Motor neuron (in vitro differentiated cells): ENCODE data around the gene ZNF787. TPM values are rescaled to one million over a fixed set of nuclear protein-coding genes. Genes with fewer than 3 reads are reported as not detected.

Experiments
- ATAC-seq, 8 experiments: fragments of 200-7000 bp; cut with Tn5 transposase; replicated peaks in 6 of 8; 2 replicates each; pipeline ENCODE4 v1.8.0; 2021; ENCODE audit warnings: mild to moderate bottlenecking in 8 of 8, moderate library complexity in 8 of 8
- H3K27ac ChIP-seq, 2 donors: fragments of 250-450 bp; sonication (Bioruptor Pico); 2 replicates each; pipeline ENCODE4 v1.9.0; 2021; ENCODE audit warnings: antibody characterized with exemption in 2 of 2, mild to moderate bottlenecking in 2 of 2, moderate library complexity in 1 of 2
- H3K4me1 ChIP-seq, 2 donors: fragments of 250-450 bp; sonication (Bioruptor Pico); replicated peaks in 1 of 2; 2 replicates each; pipeline ENCODE4 v1.6.1; 2021; ENCODE audit warnings: antibody characterized with exemption in 2 of 2, mild to moderate bottlenecking in 2 of 2, moderate library complexity in 1 of 2
- H3K4me3 ChIP-seq, 5 donors: fragments of 250-450 bp; sonication (Bioruptor Pico); 2 replicates each; pipeline ENCODE4 v1.9.0; 2021; ENCODE audit warnings: antibody characterized with exemption in 5 of 5, mild to moderate bottlenecking in 5 of 5, moderate library complexity in 4 of 5
- WGBS, 10 experiments: fragments of 450-650 bp; shearing (Covaris generic); methylation state at CpG; one replicate each; pipeline ENCODE4 v1.0.0; 2022; 5-methylcytosine and 5-hydroxymethylcytosine counted together
- in situ Hi-C, 9 experiments: fragments of 400-800 bp; cut with MboI; loops; one replicate each; pipeline ENCODE4 v1.15.0; 2021; ENCODE audit warnings: low sequenced_read_pairs in 9 of 9, low pct_unique_long_range_greater_than_20kb in 2 of 9; ENCODE audit not compliant: unreplicated experiment in 9 of 9
- total RNA-seq, 8 experiments: library from RNA; unstranded; fragments of 300-600 nt; gene quantifications; 2 replicates each; pipeline versions ENCODE4 v1.2.3 to v1.2.4, GENCODE V29; 2022

The ZNF787 gene
- total RNA-seq, 8 experiments from 2014 or later, result 15.2 to 22.3 (median 17.5) TPM

DNA sequence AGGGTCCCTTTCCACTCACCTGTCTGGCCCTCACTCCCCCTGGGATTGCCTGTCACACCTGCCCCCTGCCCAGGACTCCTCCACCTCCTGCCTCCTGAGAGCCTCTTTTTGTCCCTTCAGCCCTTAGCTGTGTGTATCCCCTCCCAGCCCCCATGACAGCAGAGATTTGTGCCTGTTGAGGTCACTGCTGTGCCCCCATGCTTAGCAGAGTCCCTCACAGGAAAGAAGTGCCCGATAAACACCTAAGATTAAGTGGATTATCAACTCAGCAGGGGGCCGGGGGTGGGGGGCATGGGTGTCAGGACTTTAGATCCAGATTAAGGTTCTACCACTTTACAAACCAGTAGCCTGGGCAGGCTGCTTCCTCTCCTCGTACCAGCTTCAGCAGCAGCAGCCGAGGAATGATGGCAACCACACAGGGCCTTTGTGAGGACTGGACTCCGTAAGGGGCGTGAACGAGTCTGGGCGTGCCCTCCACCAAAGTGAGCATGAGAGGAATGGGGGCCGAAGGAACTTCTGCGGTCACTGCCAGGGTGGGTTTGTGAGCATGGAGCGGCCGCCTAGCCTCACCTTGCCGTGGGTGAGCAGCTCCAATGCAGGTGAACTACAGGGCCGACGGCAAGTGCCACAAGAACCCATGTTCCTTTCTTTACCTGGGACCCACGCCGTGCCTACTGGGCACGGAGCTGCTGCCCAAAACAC is 36.1 kb downstream of the ZNF787 start:
- no peak overlapping the region for H3K27ac ChIP-seq
- H3K4me3 ChIP-seq, result no peak overlapping the region
- in situ Hi-C loops, result loop anchor here in 1 of 9 experiments (25.0 kb wide), 1 partner anchor 227 kb away; the partner anchor contains the start of gene ZSCAN5A
- ATAC-seq, result peak in 3 of 8 experiments; percentile 10 to 38 (median 29)
- 21 to 84% methylated on average over 2 to 5 of the region's 18 CpGs; no CpG with 5 or more reads in 8 of the 10 experiments for WGBS, 10 experiments
- peaks cover 3% of the 10 kb centered on the region in 2 donors for H3K4me1 ChIP-seq

DNA sequence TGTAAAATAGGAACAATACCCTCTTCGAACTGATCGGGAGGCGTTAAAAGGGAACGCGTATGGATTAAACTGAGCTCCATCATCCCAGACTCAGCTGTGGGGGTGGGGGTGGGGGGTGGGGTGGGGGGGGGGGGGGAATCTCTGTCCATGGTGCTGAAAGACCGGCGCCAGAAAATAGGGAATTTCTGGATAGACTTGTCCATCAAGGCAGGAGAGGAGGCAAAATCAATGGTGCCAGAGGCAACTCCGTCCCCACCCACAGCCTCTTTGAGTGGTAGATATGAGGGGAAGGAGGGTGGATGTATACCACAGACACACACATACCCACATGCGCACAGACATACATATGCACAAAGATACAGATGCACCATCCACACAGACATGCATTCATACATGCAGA is 37.4 kb downstream of the ZNF787 start:
- in situ Hi-C loops, result loop anchor here in 1 of 9 experiments (25.0 kb wide), 1 partner anchor 229 kb away; the partner anchor contains the start of gene ZSCAN5A
- H3K4me3 ChIP-seq, result no peak overlapping the region
- no peak overlapping the region for H3K27ac ChIP-seq
- WGBS, 10 experiments, result 64 to 80% (median 71%) methylated on average over 2 to 6 of the region's 9 CpGs; no CpG with 5 or more reads in 7 of the 10 experiments
- peak in 1 of 8 experiments; percentile 35 for ATAC-seq
- peaks cover 3% of the 10 kb centered on the region in 2 donors for H3K4me1 ChIP-seq

DNA sequence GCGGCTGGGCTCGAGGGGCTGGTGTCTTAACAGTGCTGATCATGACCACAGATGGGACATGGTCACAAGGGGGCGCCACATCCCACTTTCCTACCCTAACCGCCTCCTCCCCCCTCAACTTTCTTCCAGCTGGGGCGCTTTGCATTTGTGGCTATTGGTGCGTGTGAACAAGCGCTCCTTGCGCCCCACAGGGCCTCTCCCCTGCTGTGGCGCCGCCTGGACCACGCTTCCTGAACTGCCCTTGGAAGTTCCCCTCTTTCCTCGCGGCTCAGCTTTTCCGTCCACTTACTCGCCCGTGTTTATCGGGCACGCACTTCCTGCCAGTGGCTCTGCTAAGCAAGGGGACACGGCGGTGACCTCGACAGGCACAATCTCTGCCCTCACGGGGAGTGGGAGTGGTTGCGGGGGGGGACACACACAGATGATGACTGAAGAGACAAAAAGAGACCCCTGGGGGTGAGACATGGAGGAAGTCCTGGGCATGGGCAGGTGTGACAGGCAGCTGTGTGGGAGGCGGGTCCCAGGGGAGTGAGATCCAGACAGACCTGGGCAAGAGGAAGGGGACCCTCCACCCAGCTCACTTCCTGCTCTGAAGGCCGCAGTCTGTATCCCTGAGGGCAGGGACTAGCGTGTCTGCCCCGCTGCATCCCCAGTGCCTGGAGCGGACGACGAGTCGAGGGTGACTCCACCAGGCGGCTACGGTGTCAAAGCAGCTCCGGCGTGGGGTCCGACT is 40.3 kb downstream of the ZNF787 start:
- in situ Hi-C loops, result loop anchor here in 1 of 9 experiments (25.0 kb wide), 1 partner anchor 231 kb away; the partner anchor contains the start of gene ZSCAN5A
- 0 to 17% (median 9%) methylated on average over 1 to 16 of the region's 36 CpGs; no CpG with 5 or more reads in 5 of the 10 experiments for WGBS, 10 experiments
- H3K27ac ChIP-seq, result no peak overlapping the region

GRCh38 chr19:56079609-56080008 is 41.5 kb downstream of the ZNF787 start:
- H3K4me3 ChIP-seq, result no peak overlapping the region
- WGBS, 10 experiments, result 18 to 80% (median 50%) methylated on average over 1 to 3 of the region's 7 CpGs; no CpG with 5 or more reads in 5 of the 10 experiments
- H3K27ac ChIP-seq, result no peak overlapping the region
- in situ Hi-C loops, result loop anchor here in 1 of 9 experiments (10.0 to 25.0 kb wide), 2 partner anchors 85 to 233 kb away; partner anchors contain the start of gene ZSCAN5A
- H3K4me1 ChIP-seq, result peaks cover under 1 to 3% of the 10 kb centered on the region in 2 donors
- ATAC-seq, result no peak

More for the DNA sequence above, 40.3 kb downstream of the ZNF787 start:
- Histone ChIP-seq H3K4me3 (peak overlapping the region in 1 of 5 donors; percentile 22), H3K4me1 (peaks cover 3% of the 10 kb centered on the region in 2 donors)
- ATAC-seq, result peak; percentile 53 to 89 (median 64)

DNA sequence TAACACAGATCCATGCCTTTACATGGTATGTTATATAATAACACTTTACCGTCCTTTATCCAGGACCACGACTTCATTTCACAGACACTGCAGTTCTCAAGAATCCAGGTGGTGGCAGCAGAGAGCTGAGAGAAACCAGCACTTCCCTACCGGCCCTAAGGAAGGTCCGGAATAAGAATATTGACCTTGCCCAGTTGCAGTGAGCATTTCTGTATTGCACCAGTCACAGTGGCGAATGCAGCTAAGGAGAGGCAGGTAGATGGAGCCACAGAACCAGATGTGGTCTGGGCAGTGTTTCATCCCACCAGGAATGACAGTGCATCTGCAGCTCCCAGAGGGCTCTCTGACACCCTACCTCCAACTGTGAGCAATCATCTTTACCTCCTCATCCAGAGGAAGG is 44.6 kb downstream of the ZNF787 start:
- ATAC-seq, result peak; percentile 50 to 81 (median 58)
- Histone ChIP-seq H3K4me1 (peaks cover 0 to 3% of the 10 kb centered on the region in 2 donors), H3K4me3 (no peak overlapping the region), H3K27ac (no peak overlapping the region)
- 0 to 40% (median 0%) methylated on average over 1 to 2 of the region's 5 CpGs; no CpG with 5 or more reads in 4 of the 10 experiments for WGBS, 10 experiments
- in situ Hi-C loops, result loop anchor here in 1 of 9 experiments (10.0 to 25.0 kb wide), 2 partner anchors 88 to 236 kb away; partner anchors contain the start of gene ZSCAN5A

- 0 to 77% (median 54%) methylated on average over 1 to 4 of the region's 4 CpGs; no CpG with 5 or more reads in 2 of the 10 experiments for WGBS, 10 experiments
- in situ Hi-C loops, result loop anchor here in 4 of 9 experiments (10.0 to 25.0 kb wide), 3 partner anchors 94 to 291 kb away; no protein-coding TSS in a partner anchor
- ATAC-seq, result no peak
These were observed 49.9 kb downstream of the ZNF787 start for GRCh38 chr19:56071151-56071550.

DNA sequence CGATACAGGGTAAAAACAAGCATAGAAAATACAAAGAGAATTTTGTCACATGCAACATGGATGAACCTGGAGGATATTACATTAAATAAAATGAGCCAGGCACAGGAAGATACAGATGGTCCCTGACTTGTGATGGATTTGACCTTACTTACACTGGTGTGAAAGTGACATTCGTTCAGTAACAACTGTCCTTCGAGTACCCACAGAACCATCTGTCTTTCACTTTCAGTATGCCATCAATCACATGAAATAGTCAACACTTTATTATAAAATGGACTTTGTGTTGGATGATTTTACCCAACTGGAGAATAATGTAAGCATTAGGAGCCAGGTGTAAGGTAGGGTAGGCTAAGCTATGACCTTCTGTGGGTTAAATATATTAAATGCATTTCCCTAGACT is 51.5 kb downstream of the ZNF787 start:
- 13 to 80% (median 50%) methylated on average over 1 to 3 of the region's 3 CpGs; no CpG with 5 or more reads in 2 of the 10 experiments for WGBS, 10 experiments
- ATAC-seq, result no peak

More at GRCh38 chr19:56071151-56071550, 49.9 kb downstream of the ZNF787 start:
- no peak overlapping the region for H3K4me3 ChIP-seq
- no peak overlapping the region for H3K27ac ChIP-seq
- no peaks in the 10 kb centered on the region for H3K4me1 ChIP-seq

DNA sequence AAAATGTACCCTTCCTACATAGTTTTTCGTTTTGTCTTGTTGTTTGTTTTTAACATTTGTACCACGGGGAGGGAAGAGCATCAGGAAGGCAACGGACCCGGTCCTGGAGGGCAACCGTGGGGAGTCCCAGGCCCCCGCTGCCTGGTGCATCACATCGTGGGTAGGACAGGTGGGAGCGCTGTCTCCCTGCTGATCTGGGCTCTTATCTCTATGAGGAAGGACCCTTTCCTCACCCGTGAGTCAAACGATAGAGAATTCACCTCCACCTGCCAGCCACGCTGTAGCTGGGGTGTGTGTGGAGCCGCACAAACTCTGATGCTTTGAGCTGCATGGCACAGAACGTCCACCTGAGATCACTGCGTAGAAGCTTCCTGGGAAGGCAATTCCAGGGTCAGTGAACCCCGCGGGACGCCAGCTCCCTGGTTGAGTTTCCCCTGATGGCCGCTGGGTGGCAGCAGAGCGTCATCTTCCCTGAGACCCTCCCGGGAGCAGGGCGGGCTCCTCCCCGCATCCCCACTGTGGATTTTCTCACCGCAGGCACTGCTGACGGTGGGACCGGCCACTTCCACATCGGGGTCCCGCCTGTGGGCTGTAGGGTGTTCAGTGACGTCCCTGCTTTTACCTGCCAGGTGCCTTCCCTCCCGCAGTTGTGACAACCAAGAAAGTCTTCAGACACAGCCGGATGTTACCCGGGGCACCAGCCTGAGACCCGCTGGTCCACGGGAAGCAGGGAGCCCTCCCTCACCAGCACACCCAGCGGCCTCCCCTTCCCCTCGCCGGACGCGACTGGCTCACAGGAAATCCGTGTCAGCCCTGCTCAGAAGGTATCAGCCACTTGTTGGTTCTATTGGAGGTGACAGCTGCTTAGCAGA is 54.7 kb downstream of the ZNF787 start:
- peak overlapping the region; percentile 6 to 40 (median 28) for H3K4me3 ChIP-seq
- no peak overlapping the region for H3K27ac ChIP-seq
- in situ Hi-C loops, result loop anchor here in 3 of 9 experiments (25.0 kb wide), 2 partner anchors 271 to 296 kb away; no protein-coding TSS in a partner anchor
- no peaks in the 10 kb centered on the region for H3K4me1 ChIP-seq
- WGBS, 10 experiments, result 0 to 75% (median 15%) methylated on average over 1 to 18 of the region's 39 CpGs
- peak; percentile 84 to 99 (median 98) for ATAC-seq

More for the DNA sequence above, 51.5 kb downstream of the ZNF787 start:
- H3K4me3 ChIP-seq, result no peak overlapping the region
- no peaks in the 10 kb centered on the region for H3K4me1 ChIP-seq
- H3K27ac ChIP-seq, result no peak overlapping the region
- in situ Hi-C loops, result loop anchor here in 4 of 9 experiments (10.0 to 25.0 kb wide), 3 partner anchors 95 to 293 kb away; no protein-coding TSS in a partner anchor

DNA sequence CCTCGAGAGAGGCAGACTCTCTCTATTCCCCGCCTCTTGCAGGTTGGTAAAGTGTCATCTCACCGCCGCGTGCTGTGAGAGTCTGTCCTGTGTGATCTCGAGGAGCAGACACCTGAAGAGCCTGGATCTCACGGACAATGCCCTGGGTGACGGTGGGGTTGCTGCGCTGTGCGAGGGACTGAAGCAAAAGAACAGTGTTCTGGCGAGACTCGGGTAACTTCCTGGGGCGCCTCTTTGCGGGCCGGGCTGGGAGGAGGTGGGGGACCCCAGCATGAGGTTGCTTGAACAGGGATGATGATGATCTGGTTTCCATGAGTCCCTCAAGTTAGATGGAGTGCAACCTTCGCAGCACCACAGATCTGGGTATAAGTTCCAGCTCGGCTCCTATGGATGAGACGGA is 67.5 kb downstream of the ZNF787 start:
- WGBS, 10 experiments, result 30 to 80% (median 63%) methylated on average over 1 to 13 of the region's 18 CpGs; no CpG with 5 or more reads in 2 of the 10 experiments
- in situ Hi-C loops, result loop anchor here in 3 of 9 experiments (25.0 kb wide), 2 partner anchors 284 to 309 kb away; no protein-coding TSS in a partner anchor
- H3K4me1 ChIP-seq, result no peaks in the 10 kb centered on the region
- H3K27ac ChIP-seq, result no peak overlapping the region
- no peak for ATAC-seq
- no peak overlapping the region for H3K4me3 ChIP-seq
